ENCODE measurements around the gene RASA3. TPM values are rescaled to one million over a fixed set of nuclear protein-coding genes. Genes with fewer than 3 reads are reported as not detected.

Gene RASA3
- total and polyA plus RNA-seq, 11 donors = 4.8 to 24.2 (median 9.7) TPM

GRCh38 chr13:114124431-114124830 is 8.0 kb downstream of the RASA3 start:
- H3K4me1 ChIP-seq = peaks cover 0 to 86% (median 45%) of the 10 kb centered on the region in 12 donors
- H3K9me3 ChIP-seq = no peaks in the 10 kb centered on the region
- intact Hi-C loops (cut with DNase I) = loop anchor here in 1 of 10 donors (5.0 kb wide), 1 partner anchor 57 kb away; no protein-coding TSS in a partner anchor
- 92 to 94% (median 93%) methylated on average over 18 of the region's 18 CpGs for WGBS, 4 donors
- no peaks in the 10 kb centered on the region for H3K27me3 ChIP-seq
- H3K36me3 ChIP-seq = peaks cover 0 to 4% (median 0%) of the 10 kb centered on the region in 9 donors
- DNase-seq (peak in 1 of 5 donors; percentile 4), ATAC-seq (no peak)
- no peak overlapping the region for H3K27ac ChIP-seq
- TF ChIP-seq CTCF (IDR thresholded peaks at IDR 0.05) (no peak), POLR2A (IDR thresholded peaks at IDR 0.05) (no peak)
- H3K4me3 ChIP-seq = no peak overlapping the region

GRCh38 chr13:114123876-114124275 is 8.5 kb downstream of the RASA3 start:
- TF ChIP-seq POLR2A (IDR thresholded peaks at IDR 0.05) = no peak
- no peak for TF ChIP-seq CTCF (IDR thresholded peaks at IDR 0.05)
- Histone ChIP-seq H3K36me3 (peaks cover 0 to 4% (median 0%) of the 10 kb centered on the region in 9 donors), H3K9me3 (no peaks in the 10 kb centered on the region), H3K27ac (no peak overlapping the region), H3K27me3 (no peaks in the 10 kb centered on the region), H3K4me1 (peaks cover 0 to 85% (median 42%) of the 10 kb centered on the region in 12 donors), H3K4me3 (no peak overlapping the region)
- WGBS, 4 donors = 91 to 95% (median 93%) methylated on average over 14 of the region's 14 CpGs
- intact Hi-C loops (cut with DNase I) = loop anchor here in 1 of 10 donors (5.0 kb wide), 1 partner anchor 57 kb away; no protein-coding TSS in a partner anchor
- DNase-seq (no peak), ATAC-seq (no peak)

- ATAC-seq = no peak
- Histone ChIP-seq H3K36me3 (peaks cover 0 to 4% (median 0%) of the 10 kb centered on the region in 9 donors), H3K4me3 (no peak overlapping the region), H3K27ac (peak overlapping the region in 3 of 12 donors; percentile 17 to 51 (median 35)), H3K27me3 (no peaks in the 10 kb centered on the region), H3K4me1 (peaks cover 0 to 85% (median 42%) of the 10 kb centered on the region in 12 donors), H3K9me3 (no peaks in the 10 kb centered on the region)
- no peak for DNase-seq
- no peak for TF ChIP-seq POLR2A (IDR thresholded peaks at IDR 0.05)
- intact Hi-C loops (cut with DNase I) = loop anchor here in 1 of 10 donors (5.0 kb wide), 1 partner anchor 56 kb away; no protein-coding TSS in a partner anchor
- WGBS, 4 donors = 77 to 86% (median 84%) methylated on average over 15 to 17 of the region's 17 CpGs
These were observed 9.0 kb downstream of the RASA3 start for GRCh38 chr13:114123448-114123847.

GRCh38 chr13:114122591-114123211 is 9.7 kb downstream of the RASA3 start:
- Histone ChIP-seq H3K36me3 (peaks cover 0 to 4% (median 0%) of the 10 kb centered on the region in 9 donors), H3K4me3 (no peak overlapping the region), H3K4me1 (peaks cover 0 to 85% (median 40%) of the 10 kb centered on the region in 12 donors), H3K9me3 (no peaks in the 10 kb centered on the region), H3K27me3 (no peaks in the 10 kb centered on the region), H3K27ac (peak overlapping the region in 6 of 12 donors; percentile 24 to 51 (median 33))
- whole genome bisulfite sequencing, 4 donors = 71 to 85% (median 76%) methylated on average over 24 to 26 of the region's 26 CpGs
- DNase-seq (no peak), ATAC-seq (peak in 1 of 4 donors; percentile 5)
- TF ChIP-seq CTCF (IDR thresholded peaks at IDR 0.05) = no peak
- TF ChIP-seq POLR2A (IDR thresholded peaks at IDR 0.05) = no peak
- intact Hi-C loops (cut with DNase I) = loop anchor here in 1 of 10 donors (5.0 kb wide), 1 partner anchor 55 kb away; no protein-coding TSS in a partner anchor
